HTERT RPE-1 (cell line): ENCODE data around the gene SLC7A11.

Source experiments
- in situ Hi-C: fragments of 300-500 bp; cut with MboI; formaldehyde crosslinking; loops from 4 replicates; pipeline ENCODE4 v1.14.3; 2020; ENCODE audit warnings: low sequenced_read_pairs

Gene SLC7A11

DNA sequence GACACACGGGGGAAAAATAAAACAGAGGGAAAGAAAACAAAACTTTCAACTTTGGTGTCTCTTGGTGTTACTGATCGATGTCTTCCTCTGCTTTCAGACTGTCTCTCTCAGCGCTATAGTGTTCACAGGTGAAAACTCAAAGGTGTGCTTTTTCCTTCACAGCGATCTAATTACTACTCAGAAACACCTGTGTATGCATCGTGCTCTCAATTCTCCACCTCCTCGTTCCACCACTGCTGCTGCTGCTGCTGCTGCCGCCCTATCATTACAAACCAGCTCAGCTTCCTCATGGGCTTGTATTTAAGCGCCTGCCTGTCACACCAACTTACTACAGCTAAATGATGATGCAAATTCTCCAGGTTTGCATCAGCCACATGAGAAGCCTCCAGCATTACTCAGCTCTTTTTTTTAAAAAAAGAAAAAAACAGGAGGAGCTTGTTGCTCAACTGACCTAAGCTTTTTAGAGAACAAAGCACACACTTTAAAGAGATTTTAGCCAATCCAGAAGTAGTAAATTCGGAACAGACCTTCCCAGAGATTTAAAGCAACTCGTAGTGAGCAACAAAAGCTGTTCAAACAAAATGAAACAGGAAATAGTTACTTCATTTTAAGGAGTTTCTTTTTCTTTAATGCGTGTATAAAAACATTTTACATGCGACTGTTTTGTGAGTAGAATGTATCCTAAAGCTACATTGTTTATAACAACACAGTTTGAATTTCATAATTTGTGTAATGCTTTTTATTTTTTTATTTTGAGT is at the start of gene SLC7A11:
TSS of gene SLC7A11 (minus strand) at position 274 of the 758 bp plus-strand sequence. CDS start 280 bp downstream, outside the sequence.
- in situ Hi-C loops, result no loop called here

DNA sequence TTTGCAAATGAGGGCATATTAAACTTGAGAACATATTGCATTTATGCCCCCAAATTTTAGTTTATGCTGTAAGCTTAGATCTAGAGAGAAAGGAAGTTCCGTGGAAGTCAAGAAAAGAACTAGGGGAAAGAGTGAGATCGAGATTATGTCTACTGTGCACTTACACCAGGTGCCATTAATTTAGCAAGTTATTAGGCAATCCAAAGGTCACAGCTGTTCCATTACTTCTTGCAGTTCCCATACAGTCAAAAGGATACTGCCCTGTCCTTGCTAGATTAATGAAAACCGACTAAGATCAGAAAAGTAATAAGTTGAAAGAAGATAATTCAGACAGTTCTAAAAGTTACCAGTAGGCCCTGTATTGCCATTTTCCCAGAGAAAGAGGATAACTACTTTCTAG is 49.3 kb upstream of the SLC7A11 start:
- in situ Hi-C loops, result no loop called here

DNA sequence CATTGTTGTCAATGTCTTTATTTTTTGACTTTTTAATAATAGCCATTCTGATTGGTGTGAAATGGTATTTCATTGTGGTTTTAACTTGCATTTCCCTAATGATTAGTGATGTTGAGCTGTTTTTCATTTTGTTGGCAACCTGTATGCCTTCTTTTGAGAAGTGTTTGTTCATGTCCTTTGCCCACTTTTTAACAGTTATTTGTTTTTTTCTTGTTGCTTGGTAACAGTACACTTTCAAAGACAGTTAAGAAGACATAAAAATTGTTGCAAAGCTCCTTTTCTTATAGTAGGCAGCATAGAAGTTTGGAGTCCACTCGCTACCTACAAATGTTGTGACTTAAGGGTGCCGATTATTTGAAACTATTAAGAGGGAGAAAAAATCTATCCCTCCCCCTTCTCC is 48.7 kb upstream of the SLC7A11 start:
- in situ Hi-C loops, result no loop called here

DNA sequence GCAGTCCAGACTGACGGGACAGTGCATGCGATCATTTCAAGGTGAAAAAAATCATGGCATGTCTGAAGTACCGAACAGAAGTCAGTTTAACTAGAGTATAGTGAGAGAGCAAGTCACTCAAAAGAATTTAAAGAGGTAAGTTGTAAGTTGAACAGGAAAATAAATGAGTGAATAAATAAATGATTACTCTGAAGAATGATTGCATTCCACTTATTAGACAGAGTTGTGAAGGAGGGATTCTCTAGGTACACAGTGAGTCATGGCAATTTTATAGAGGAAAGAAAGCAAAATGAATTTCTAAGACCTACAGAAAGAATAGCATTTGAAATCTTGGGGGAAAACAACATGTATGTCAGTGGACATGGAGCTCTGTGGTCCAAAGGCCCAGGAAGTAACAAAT is 37.1 kb upstream of the SLC7A11 start:
- in situ Hi-C loops, result no loop called here

DNA sequence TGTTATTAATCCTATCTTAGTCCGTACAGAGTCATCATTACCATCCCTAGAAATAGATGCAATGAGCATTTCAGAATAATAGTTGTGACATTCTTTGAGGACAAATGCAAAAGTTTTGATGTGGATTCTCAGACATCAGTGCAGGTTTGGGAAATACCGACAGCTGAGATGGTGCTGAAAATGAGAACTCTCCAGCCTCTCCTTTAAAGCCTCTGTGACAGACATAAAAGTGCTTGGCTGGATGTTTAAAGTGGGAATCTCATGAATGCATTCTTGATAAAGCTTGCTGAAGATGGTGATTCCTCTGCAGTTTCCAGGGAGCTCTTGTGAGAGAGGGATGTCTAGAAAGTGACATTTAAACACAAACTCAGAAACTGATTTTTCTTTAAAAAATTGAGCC is 35.0 kb upstream of the SLC7A11 start:
- in situ Hi-C loops, result no loop called here

DNA sequence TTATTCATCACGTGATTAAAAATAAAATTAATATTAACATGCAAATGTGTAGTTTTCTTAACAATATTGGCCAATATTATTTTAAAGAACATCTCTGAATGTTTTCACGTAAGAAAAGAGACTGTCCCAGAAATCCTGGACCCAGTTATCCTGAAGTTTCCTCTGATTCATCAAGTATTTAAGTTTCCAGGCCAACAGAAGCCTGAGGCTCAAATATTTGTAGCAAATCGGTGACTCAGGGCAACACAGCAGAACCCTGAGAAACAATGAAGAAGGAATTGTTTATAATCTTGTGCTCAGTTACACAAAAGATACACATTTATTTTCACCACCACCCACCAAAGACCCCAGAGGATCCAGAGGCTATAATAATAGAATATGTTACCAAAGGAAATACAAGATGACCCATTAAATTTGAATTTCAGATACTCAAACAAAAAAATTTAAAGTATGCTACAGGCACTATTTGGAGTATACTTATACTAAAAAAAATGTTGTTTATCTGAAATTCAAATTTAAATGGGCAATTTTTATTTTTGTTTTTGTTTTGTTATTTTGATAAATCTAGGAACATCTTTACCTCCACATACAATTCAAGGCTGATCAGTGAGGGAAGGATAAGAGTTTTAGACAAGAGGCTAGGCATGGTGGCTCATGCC is 33.9 kb upstream of the SLC7A11 start:
- in situ Hi-C loops, result no loop called here

DNA sequence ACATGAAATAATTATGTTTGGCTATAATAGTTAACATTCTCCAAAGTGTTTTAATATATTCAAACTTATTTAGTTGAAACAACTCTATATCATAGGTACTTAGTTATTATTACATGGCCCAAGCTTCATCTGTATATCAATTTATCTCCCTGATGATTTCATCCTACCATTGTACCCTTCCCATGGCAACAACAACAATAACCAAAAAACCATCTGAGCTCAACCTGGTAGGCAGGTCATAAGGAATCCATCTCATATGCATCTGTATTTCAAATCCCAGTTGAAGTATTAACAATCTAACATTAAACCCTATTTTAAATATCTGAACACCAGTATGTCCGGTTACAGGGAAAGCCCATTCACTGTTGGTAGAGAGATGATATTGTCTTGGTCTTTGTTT is 33.1 kb upstream of the SLC7A11 start:
- in situ Hi-C loops, result no loop called here

DNA sequence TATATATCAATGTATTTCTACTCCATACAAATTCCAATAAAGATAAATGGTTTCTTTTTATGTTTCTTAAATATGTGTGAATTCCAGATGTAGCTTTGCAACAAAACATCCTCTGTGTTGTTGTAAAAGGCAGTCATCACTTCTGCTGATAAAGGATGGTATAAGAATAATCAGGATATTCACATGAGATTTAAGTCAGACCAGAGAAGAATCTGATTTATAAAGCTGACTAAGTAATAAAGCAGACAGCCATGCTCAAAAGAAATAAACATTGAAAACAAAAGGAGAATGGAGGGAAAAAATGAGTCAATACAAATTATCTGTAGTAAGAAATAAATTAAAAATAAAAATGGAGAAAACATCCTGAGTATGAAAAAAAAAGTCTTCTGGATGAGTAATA is 27.0 kb upstream of the SLC7A11 start:
- in situ Hi-C loops, result no loop called here

DNA sequence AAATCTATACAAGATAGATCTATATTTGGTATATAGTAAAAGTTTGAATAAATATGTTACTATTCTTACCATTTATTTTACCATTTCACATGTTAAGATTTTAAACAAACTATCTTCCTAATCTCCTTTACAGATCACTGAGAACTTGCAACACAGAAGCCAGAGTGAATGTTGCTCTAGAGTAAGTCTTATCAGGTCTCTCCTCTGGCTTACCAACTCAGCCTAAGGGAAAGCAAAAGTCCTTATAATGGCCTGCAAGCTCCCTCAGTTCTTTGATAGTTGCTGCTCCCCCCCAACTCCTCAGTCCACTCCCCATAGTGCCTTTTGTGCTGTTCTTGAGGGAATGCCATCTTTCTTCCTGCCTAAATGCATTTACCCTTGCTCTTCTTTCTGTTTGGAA is 25.7 kb upstream of the SLC7A11 start:
- in situ Hi-C loops, result no loop called here

DNA sequence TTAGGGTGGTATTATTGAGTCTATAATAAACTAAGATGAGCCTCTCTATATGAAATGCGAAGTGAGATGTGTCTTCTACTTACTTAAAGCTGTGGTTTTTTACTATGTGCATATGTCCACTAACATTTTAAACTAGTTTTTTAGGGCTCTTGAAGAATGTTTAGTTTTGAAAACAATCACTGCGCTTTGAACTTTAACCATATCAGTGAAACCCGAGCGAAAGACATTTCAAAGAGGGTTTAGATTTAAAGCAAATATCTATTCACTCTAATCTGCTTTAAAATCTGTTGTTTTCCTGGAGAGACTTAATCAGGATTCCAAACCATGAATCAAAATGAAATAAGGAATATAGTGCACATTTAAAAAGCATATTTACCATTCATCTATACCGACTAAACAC is 24.8 kb upstream of the SLC7A11 start:
- in situ Hi-C loops, result no loop called here

DNA sequence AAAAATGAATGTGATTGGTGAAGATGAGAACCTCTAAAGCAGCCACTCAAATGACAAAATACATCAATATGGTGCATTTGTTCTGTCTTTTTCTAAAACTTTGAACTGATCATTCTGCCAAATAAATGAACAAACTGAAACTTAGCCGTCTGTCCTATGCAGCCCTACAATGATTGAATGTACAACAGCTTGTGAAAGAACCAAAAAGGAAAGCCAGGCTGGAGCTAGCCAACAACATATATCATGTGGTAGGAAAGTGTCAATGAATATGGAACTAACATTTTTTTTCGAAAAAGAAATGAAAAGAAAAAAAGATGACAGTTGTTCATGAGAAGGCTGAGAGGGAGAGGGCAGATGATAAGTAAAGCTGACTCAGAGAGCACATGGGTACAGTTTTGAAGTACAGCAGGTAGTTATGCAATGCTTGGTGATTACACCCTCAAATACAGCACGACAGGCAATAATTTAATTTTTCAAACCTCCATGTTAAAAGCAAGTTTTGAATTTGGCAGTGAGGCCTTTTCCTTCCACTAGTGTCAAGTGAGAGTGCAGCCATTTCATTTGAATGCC is 21.2 kb upstream of the SLC7A11 start:
- in situ Hi-C loops, result no loop called here

DNA sequence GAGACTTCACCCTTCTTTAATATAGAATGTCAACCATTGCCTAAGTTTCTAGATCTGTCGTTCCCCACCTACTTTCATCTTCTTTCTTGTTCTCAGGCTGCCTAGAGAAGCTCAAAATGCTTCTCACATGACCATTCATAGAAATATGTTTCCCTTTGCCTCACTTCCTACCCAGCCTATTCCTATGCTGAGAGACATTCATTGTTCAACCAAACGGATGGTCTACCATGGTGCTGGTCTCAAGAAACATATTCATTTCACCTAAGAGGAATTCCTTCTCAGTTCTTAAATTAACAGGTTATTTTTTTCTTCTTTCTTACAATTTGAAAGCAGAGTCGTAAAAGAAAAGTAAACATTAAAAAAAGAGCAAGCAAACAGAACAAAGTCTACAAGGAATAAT is 20.3 kb upstream of the SLC7A11 start:
- in situ Hi-C loops, result no loop called here

DNA sequence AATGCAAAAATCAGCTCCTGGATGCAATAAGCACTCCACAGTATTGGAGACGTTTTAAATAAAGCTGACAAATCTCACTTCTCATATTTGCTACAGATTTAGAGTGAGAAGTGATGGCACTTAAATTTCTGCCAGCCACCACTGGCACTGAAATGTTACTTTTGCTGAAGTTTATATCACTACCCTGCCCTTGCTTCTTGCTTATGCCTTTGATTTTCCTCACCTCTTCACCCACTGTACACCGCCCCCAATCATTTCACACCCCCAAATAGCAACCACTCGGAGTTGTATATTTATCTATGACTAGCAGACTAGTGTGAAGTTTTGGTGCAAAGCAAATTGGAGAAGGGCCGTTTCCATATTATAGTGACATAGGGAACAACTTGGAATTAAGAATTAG is 19.9 kb upstream of the SLC7A11 start:
- in situ Hi-C loops, result no loop called here

DNA sequence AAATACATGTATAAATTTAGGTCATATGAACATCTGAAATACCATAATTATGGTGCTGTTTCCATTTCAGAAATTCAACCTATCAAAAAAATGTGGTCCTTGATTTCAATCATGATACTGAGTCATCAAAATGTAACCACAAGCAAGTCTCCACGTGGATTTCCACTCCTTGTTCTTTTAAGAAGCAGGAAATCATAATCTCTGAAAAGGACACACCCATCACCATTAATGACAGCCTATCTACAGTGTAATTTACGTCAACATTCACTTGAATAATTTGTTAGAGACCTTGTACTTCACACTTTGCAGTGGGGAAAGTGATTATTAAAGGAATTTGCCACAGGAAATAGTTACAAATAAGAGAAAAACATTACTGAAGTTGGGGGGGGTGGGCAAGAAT is 17.7 kb upstream of the SLC7A11 start:
- in situ Hi-C loops, result no loop called here

DNA sequence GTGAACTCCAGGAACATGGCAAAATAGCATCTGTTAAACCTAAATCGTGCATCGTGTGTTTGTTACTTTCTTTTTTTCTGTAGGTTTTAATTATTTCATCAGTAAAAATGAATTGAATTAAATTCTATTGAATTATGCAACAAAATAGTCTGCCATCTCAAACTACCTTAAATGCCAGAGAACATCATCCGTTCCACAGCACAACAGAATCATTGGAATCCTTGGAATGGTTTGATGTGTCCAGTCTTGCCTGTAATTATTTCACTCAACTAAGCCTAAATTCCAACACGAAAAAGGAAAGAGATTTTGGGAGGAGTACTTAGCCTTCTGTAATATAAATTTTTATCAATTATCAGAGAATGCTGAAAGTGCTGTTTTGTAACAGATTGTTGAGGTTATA is 17.1 kb upstream of the SLC7A11 start:
- in situ Hi-C loops, result no loop called here

DNA sequence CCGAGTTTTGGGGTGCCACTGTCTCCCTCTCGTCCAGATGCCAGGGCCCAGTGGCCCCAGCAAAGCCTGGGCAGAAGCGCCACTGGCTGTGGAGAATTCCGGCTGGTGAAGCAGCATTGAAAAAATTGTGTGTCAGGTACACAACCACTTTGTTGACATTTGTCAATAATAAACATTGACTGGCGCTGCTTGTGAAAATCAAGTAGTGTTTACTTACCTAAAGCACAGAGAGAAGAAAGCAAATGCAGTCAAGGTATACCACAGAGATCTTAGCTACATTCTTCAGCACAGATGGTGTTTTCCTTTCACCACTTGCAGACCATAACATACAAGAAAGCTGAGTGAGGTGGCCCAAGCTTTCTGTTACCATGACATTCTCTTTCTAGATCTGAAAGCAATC is 14.5 kb upstream of the SLC7A11 start:
- in situ Hi-C loops, result no loop called here

DNA sequence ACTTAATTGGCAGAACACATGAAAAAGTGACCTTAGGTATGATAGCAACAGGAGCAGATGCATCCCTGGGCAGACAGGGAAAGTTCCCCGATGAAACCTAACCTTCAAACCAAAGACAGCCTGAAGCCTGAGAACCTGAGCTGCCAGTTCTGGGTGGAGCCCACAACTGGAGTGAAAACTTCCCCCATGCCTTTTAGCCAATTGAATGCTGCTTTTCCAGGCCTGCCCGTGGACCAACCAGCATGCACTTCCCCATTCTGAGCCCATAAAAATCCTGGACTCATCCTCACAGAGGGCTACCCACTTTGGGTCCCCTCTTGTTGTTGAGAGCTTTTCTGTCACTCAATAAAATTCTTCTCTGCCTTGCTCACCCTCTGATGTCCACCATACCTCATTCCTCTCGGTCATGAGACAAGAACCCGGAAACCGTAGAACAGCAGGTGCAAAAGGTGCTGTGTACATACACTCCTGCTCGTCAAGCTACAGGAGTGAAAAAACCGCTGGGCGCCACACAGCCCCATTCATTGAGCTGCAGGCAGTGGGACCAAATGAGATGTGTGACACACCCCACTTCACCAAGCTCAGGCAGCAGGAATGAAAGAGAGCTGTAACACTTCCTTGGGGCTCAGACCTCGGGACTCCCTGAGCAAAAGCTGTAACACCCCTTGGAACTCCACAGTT is 13.9 kb upstream of the SLC7A11 start:
- in situ Hi-C loops, result no loop called here

DNA sequence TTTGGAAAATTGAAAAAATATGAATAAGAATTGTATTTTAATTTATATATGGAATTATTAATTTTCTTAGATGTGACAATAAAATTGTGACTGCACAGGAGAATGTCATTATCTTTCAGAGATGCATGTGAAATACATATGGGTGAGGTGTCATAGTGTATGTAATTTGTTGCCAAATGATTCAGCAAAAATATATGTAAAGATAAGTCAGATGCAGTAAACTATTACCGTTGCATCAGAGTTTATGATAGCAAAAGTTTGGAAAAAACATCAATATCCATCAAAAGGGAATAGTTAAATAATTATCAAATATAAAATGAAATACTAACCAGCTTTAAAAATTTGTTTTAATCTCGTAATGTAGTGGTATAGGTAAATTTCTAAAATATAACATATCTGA is 10.4 kb upstream of the SLC7A11 start:
- in situ Hi-C loops, result no loop called here

DNA sequence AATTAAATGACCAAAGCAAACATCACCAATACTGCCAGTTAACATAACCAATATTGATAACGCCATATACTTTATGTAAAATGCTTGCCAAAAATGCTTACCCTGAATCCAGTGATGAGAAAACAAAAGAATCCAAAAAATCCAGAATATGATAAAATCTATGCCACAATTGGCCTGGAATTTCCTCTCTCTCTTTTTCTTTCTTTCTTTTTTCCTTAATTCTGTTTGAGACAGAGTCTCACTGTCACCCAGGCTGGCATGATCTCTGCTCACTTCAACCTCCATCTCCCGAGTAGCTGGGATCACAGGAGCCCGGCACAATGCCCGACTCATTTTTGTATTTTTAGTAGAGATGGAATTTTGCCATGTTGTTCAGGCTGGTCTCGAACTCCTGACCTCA is 9.8 kb upstream of the SLC7A11 start:
- in situ Hi-C loops, result no loop called here

DNA sequence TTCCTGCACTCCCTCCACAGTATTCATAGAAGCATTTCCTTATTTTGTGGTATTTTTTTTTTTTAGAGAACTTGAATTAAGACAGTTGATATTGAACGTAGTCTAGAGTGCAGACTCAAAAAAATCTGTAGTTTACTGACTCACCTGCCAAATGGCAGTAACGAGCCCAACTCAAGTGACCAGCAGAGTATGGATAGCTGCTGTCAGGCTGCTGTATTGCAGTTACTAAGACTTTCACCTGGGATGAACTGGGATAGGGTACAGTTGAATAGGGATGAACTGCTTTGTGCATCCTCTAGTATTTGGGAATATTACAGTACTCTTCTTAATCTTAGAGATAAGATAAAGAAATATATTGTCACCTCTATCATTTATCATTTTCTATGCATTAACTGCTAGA is 7.0 kb upstream of the SLC7A11 start:
- in situ Hi-C loops, result no loop called here

DNA sequence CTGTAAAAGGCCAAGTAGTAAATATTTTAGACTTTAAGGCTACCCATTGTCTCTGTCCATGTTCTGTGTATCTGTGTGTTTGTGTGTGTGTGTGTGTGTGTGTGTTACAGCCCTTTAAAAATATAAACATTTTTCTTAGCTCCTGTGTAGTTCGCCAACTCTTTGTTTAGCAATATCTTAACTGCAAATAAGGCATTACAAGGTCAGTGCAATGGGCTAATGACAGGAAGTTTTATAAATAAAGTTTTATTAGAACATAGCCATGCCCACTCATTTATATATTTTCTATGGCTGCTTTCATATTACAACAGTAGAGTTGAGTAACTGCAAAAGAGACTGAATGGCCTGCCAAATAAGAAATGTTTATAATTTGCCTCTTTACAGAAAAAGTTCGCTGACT is 5.9 kb upstream of the SLC7A11 start:
- in situ Hi-C loops, result no loop called here

DNA sequence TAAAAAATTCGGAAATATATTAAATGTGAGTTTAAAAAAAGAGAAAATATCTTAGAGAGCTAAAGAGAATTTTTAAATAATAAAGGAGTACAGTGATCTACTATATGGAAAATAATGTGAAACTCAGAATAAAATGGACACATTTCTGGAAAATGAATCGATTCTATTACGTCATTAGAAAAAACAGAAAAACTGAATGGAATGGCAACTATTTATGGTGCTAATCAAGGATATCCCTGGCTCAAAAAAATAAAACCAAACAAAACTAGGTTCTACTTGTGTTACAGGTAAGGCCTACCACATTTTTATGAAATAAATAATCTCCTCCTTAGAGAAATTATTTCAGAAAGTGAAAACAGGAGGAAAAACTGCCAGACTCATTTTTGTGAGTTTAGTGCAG is 5.5 kb upstream of the SLC7A11 start:
- in situ Hi-C loops, result no loop called here
